Left forelimb (tissue), 1 donor: Measurements from ENCODE around the gene CDH8.

Experiments
- DNase-seq: peaks from one replicate; pipeline ENCODE4 v3.0.0-alpha.2; 2018; ENCODE audit warnings: low spot score

The CDH8 gene

DNA sequence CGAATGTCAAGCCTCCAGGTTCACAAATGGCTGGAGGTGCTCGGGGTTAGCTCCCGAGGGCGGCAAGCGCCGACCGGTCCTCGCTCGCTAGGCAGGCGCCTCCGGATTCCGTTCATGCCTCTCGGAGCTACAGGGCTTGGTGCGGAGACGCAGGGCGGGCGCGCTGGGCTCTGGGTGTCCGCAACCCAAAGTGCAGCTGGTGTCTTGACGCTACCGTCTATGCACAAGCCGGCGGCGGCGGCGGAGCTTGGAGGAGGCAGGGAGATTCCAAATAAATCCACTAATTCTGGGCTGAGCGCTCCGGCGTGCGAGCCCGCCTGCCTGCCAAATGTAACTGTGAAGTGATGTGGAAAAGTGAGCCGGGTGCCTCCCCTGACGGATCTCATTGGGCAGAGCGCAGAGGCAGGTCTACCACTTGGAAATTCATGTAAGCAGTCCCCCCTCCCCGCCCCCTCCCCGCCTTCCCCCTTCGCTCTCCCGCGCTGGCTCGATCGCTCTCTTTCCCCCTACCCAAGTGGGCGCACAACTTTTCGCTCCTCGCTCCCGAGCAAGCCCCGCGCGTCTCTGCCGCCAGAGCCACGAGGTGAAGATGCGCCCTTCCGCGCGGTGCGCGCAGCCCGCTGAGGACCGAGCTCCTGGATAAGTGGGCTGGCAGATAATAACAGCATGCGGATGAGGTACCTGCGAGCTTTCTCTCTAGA, at the start of gene CDH8:
Gene CDH8, minus strand, starts transcription at position 338 of the 701 bp plus-strand sequence. CDS start 15,035 bp downstream, outside the sequence.
- peak; percentile 68 for DNase-seq

DNA sequence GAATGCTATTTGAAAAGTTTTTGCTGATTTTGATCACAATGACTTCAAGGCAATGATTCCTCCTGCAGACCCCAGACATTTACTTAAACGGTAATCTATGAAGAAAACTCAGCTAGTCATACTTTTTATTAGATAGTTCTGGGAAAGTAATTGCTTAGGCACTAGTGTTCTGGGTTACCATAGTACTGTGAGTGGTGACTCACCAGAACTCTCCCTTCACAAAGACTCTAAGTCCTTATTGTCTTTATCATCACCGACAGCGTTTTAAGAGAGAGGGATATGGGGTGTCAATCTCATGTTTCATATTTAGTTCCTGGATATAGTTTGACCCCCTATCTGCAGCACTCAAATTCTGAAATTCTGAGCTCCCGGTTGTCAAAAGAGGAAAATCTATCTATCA, 43.0 kb upstream of the CDH8 start:
- no peak for DNase-seq

DNA sequence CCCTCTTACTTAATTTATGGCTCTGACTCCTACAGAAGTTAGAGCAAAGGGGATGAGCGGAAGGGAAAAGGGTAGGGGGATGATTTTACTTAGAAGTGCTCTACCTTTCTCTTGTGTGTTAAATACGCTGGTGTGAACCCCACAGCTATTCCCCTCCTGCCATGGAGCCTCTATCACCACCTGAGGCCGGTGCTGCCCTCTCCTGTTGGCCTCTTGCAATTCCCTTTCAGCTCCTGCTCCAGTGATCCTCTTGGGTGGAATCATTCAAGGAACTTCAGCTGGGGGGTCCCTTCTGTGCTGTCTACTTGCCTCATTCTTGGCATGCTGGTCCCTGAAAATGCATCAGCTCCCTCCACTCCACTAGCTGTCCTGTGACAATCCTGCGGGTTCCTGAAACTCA, 41.8 kb upstream of the CDH8 start:
- DNase-seq, result no peak

GRCh38 chr16:62076886-62077285, 40.6 kb upstream of the CDH8 start:
- DNase-seq, result no peak

DNA sequence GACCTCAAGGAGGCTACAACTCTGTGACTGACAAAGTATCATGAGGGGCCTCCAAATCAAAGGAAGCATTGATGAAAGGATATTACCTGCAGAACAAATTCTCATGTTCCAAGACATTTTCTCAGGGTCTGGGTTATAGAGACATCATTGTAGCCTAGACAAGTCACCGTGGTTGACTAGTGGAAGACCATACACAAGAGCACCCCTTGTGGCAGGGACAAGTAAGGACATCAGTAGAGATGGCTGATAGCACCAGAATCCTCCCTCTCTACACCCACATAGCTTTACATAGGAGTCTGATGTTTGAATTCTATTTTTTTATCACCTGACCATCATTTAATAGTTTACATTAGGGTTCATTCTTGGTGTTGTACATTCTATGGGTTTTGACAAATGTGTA, 32.5 kb upstream of the CDH8 start:
- DNase-seq, result no peak

DNA sequence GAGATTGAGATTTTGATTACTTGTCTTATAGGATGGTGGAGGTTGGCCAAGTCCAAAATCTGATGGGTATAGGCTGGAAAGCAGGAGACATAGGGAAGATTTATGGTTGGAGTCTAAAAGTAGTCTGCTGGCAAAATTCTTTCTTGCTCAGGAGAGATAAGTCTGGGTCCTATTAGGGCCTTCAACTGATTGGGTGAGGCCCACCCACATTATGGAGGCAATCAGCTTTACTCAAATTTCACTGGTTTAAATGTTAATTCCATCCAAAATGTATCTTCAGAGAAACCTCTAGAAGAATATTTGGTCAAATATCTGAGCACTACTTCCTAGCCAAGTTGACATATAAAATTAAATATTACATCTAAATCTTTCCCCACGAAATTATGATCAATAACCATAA, 31.7 kb upstream of the CDH8 start:
- no peak for DNase-seq

- no peak for DNase-seq
Measured at GRCh38 chr16:62067182-62067581, 30.9 kb upstream of the CDH8 start.

DNA sequence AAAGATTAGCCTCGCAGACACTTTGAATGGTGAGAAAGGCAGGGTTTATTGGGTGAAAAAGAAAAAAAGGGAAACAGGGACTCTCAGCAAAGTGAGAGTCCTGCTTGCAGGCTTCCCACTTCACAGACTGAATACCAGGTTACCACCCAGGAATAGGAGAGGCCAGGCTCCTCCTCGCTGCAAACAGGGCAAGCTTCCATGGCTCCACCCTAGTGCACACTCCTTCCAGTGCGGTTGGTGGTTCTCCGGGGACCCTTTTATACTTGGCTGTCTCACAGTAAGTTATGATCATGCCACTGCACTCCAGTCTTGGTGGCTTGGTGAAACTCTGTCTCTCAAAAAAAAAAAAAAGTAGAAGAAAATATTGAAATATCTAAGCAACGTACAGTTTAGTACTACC, 30.5 kb upstream of the CDH8 start:
- no peak for DNase-seq

GRCh38 chr16:62064173-62064572, 27.9 kb upstream of the CDH8 start:
- DNase-seq, result no peak

GRCh38 chr16:62060089-62060488, 23.9 kb upstream of the CDH8 start:
- no peak for DNase-seq

- DNase-seq, result no peak
Measured at GRCh38 chr16:62059527-62059926, 23.3 kb upstream of the CDH8 start.

DNA sequence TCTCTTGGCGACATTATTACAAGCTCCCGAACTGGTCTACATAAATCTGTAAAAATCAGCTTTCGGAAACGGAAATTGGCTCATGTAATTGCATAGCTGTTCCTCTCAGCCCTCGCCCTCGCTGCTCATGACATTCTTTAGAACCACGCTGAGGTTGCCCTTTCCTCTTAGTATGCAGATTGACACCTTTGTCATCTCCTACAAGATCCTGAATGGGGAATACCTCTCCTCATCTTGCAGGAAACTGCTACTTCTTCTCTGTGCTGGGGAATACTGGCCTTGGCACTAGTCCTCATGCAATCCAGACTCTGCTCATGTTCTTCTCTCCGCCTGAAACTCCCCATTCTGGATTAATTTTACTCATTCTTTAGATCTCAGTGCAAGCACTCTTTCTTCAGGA, 22.2 kb upstream of the CDH8 start:
- no peak for DNase-seq

- DNase-seq, result no peak
Measured at GRCh38 chr16:62051942-62052341, 15.7 kb upstream of the CDH8 start.

- no peak for DNase-seq
Measured at GRCh38 chr16:62050793-62051192, 14.6 kb upstream of the CDH8 start.

DNA sequence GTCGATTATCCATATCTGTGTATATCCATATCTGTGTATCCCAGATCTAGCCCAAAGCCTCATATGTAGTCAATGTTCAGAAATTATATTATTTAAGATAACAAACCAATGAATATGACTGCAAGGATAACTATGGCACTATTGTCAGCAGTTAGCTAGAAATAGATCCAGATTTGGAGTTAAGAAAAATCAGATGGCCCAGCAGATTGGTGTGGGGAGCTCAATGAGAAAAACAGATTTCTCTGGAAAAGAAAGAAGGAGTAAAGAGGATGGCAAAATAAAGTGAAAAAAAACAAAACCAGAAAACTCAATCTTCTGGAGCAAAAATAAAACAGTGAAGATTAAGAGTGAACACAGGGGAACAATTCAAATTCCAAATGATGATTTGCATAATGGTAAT, 10.6 kb upstream of the CDH8 start:
- DNase-seq, result no peak

- no peak for DNase-seq
Measured at GRCh38 chr16:62041401-62041800, 5.2 kb upstream of the CDH8 start.

DNA sequence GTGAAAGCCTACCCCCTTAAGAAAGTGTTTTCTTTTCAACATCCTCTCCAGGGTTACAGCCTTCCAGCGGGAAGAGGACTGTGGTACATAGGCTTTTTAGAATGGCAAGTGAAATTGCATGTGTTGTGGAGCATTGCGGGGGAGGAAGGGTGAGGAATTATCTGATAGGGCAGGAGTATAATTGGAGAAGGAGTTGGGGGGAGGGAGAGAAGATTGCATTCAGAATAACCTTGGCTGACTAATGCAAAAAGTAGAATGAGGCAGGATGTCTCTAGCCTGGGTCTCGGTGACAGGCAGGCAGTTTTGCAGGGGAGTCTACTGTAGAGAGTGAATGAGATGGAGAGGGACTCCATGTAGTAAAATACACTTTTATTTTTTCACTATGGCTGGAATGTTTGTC, 2.4 kb upstream of the CDH8 start:
- DNase-seq, result no peak

DNA sequence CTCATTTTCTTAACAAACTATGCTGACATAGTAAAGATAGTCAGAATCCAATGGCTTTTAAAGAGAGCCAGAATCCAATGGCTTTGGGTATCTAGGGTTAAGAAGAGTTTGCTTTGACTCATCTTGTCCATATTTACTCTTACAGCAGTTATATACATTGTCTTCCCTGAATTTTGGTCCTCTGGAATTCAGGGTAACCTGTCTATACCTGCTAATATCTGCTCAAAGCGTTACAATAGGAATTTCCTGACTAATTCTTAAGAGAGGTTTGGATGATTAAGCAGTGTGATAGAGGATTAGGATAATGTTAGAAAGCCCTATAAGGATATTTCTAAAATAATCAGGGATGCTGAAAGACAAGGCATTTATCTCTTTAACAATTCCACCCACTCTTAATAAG, 2.0 kb upstream of the CDH8 start:
- DNase-seq, result no peak

DNA sequence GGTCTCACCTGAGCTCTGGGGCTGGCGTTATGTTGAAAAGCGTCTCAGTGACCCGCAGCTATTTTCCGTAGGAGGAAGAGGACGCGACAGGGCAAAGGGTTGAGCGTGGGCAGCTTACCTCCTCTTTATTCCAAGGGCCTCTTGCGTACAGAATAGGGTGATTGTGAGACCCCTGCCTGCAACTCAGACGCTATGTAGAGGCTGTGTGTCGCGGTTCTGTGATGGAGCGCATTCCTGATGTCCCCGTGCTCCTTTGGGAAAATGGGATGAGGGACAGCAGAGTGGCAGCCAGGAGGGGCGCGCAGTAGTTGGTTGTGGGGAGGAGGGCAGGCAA, 531 bp upstream of the CDH8 start:
- no peak for DNase-seq

DNA sequence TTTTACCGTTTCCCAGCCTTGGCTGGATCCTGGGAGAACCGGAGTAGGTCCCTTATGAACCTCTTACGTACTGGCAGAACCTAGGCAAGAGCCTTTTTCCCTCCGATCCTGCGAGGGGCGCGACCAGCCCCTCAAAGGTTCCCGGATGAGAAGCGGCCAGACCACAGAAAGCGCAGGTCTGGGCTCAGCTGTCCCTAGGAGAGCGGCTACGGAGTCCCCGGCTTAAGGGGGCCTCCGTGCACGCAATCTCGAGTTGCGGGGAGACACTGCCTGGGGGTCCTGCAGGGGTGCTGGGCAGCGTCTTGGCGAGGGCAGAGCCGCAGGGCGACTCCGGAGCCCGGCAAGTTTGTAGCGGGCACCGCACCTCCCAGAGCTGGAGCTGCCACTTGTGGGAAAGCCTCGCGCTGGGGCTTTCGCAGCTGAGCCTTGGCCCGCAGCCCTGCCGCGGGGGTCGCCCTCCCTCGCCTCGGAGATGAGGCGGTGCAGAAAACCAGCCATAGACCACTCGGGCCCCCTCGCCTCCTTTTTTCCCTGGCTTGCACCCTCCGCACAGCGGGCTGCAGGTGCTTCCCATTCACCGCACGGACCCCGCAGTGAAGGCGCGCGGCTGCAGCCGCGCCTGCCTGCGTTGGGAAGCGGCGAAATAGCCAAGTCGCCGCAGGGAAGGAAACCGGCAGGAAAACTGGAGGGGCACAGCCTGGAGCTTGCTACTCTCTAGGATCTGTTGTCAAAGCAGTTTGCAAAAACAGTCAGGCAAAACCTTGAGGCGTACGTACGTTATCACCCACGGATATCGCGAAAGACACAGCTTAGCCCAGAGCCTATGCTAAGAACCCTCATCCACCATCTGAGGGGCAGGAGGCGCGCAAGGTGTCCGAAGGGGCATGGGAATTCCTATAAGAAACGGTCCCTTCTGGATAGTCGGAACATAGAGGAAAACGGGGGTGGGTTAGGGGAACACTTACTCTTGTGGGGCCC, 834 bp downstream of the CDH8 start:
- peak; percentile 76 for DNase-seq

- DNase-seq, result no peak
Measured at GRCh38 chr16:62034231-62035114, 1.8 kb downstream of the CDH8 start.

DNA sequence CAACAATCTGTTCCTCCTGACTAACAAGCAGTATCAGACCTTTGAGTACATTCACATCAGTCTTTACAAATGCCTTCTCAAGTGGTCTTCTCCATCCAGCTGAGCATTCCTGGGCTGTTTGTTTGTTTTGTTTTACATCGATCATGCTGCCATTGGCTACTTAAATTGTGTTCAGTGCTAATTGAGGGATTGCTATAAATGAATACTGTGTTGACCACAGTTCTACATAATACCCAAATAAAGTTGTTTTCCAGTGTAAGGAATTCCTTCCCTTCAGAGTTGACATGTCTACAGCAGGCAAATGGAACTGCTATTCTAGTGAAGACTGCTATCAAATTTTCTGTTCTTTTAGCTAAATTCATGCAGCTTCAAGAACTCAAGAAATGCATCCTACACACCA, 3.2 kb downstream of the CDH8 start:
- DNase-seq, result no peak
